ENCODE data around the gene CRBN.
A peak's percentile ranks its signal among the peaks of the same experiment; 100 is the strongest.

The CRBN gene

DNA sequence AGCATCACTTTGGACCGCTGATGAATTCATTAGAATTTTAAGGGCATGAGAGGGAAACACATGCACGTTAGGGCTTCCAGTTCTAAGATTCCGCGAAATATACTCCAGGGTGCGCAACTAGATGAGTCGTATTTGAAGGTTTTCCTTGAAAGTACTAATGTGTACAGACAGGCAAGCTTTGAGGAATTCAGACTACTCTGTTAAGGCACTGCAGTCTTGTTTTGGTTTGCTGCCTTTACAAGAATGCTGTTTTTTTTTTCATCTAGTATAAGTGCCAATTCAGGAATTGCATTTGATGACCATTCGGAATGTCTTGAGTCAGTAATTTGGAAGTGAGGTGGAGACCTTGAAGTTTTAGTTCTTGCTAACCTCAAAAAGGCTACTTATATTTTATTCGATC is 33.7 kb downstream of the CRBN start:
- no peak overlapping the region for H3K27ac ChIP-seq (ENCODE audit: insufficient read depth, low read depth, low read length, poor library complexity, severe bottlenecking)
- no peaks in the 10 kb centered on the region for H3K9me3 ChIP-seq (ENCODE audit: control insufficient read depth, low read length)
- no peaks in the 10 kb centered on the region for H3K4me1 ChIP-seq (ENCODE audit: control insufficient read depth, insufficient read depth, low read length)
- no peak overlapping the region for H3K4me3 ChIP-seq (ENCODE audit: insufficient read depth, low read depth, low read length)
- H3K27me3 ChIP-seq (ENCODE audit: control insufficient read depth, insufficient read depth, low read length, poor library complexity, severe bottlenecking): no peaks in the 10 kb centered on the region
- peaks cover 20% of the 10 kb centered on the region for H3K36me3 ChIP-seq (ENCODE audit: control insufficient read depth, insufficient read depth, low read length)
- WGBS, 2 experiments: 97% methylated on average over 7 to 8 of the region's 8 CpGs

DNA sequence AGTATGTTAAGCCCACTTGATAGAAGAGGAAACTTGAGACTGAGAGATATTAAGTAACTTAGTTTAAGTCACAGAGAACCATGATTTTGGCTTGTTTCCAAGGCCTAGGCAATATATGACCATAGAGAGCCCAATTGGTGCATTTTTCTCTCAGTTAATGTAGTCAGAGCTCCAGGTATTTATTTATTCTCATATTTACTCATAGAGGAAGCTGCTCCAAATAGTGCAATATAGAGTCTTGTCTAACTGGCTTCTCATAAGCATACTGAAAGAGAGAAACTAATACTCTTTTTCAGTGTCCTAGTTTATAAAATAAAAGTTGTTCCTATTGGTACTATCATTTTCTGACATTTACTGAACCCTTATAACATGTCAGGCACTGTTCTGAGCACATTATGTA is 37.6 kb downstream of the CRBN start:
- Histone ChIP-seq H3K4me1 (ENCODE audit: control insufficient read depth, insufficient read depth, low read length) (no peaks in the 10 kb centered on the region), H3K4me3 (ENCODE audit: insufficient read depth, low read depth, low read length) (no peak overlapping the region), H3K36me3 (ENCODE audit: control insufficient read depth, insufficient read depth, low read length) (peaks cover 20% of the 10 kb centered on the region)

DNA sequence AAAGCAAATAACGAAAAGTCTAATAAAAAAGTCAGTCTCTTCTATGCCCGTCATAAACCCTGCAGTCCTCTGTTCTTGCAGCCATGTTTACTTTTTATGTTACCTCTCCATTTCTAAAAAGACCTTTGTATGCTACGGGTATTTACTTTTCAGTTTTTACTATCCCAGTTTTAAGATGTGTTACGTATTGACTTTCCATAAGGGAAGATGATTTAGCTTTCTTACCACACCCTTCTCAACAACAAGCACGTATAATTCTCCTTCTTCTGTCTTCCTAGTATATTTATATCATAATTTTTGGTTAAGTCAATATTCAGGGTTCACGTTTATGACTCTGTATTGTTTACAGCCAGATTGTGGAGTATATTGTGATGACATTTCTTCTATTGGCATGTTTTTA is 42.0 kb downstream of the CRBN start:
- H3K4me3 ChIP-seq (ENCODE audit: insufficient read depth, low read depth, low read length): no peak overlapping the region
- peaks cover 13% of the 10 kb centered on the region for H3K36me3 ChIP-seq (ENCODE audit: control insufficient read depth, insufficient read depth, low read length)
- no peak overlapping the region for H3K27ac ChIP-seq (ENCODE audit: insufficient read depth, low read depth, low read length, poor library complexity, severe bottlenecking)
- no peaks in the 10 kb centered on the region for H3K9me3 ChIP-seq (ENCODE audit: control insufficient read depth, low read length)
- no peaks in the 10 kb centered on the region for H3K4me1 ChIP-seq (ENCODE audit: control insufficient read depth, insufficient read depth, low read length)
- 95 to 97% methylated on average over 2 to 5 of the region's 6 CpGs for whole genome bisulfite sequencing, 2 experiments
- H3K27me3 ChIP-seq (ENCODE audit: control insufficient read depth, insufficient read depth, low read length, poor library complexity, severe bottlenecking): no peaks in the 10 kb centered on the region

More for the DNA sequence above, 37.6 kb downstream of the CRBN start:
- no peaks in the 10 kb centered on the region for H3K27me3 ChIP-seq (ENCODE audit: control insufficient read depth, insufficient read depth, low read length, poor library complexity, severe bottlenecking)
- H3K27ac ChIP-seq (ENCODE audit: insufficient read depth, low read depth, low read length, poor library complexity, severe bottlenecking): no peak overlapping the region
- no peaks in the 10 kb centered on the region for H3K9me3 ChIP-seq (ENCODE audit: control insufficient read depth, low read length)

DNA sequence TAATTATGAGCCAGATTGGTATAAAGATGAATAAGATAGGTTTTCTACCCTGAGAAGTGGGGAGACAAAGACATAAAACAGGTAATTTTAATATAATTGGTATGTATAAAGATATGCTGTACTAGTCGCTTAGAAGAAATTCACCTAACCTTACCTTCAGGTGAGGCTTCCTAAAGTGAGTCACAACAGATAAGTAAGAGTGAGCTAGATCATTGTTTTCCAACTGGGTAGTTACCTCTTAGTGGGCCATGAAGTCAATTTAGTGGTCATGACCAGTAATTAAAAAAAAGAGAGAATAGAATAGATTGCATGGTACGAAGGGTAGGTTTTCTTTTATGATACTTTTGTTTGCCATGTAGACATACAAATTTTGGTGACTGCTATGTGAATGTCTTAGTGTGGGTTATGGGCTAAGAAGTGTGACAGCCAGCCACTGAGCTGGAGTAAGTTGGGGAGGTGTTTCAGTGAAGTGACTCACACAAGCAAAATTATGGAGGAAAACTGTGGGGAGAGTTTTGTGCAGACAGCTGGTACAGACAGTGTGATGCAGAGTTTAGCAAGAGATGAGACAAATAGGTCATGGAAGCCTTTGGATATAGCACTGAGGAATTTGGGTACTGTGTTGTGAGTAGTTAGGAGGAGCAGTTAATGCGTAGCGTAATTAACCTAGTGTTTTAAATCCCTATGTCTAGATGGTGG is 44.6 kb downstream of the CRBN start:
- peaks cover 20% of the 10 kb centered on the region for H3K36me3 ChIP-seq (ENCODE audit: control insufficient read depth, insufficient read depth, low read length)
- no peaks in the 10 kb centered on the region for H3K27me3 ChIP-seq (ENCODE audit: control insufficient read depth, insufficient read depth, low read length, poor library complexity, severe bottlenecking)
- H3K27ac ChIP-seq (ENCODE audit: insufficient read depth, low read depth, low read length, poor library complexity, severe bottlenecking): no peak overlapping the region
- H3K4me1 ChIP-seq (ENCODE audit: control insufficient read depth, insufficient read depth, low read length): no peaks in the 10 kb centered on the region
- WGBS, 2 experiments: 94 to 99% methylated on average over 4 of the region's 4 CpGs
- no peak overlapping the region for H3K4me3 ChIP-seq (ENCODE audit: insufficient read depth, low read depth, low read length)
- H3K9me3 ChIP-seq (ENCODE audit: control insufficient read depth, low read length): no peaks in the 10 kb centered on the region

DNA sequence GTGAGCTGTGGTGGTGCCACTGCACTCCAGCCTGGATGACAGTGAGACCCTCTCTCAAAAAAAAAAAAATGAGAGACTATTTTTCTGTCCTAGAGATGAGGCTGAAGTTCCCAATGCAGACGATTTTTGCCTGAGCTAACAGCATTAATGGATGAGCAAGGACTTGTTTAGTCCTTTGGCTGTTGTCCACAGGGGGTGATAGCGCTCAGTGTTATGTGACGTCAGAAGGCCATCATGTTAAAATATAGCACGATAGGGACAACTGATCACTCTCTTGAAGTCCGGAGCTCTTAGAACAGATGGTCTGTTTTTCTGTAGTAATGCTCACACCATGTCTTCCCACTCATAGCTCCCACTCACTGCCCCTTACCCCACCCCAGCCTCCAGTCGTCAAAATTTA is 46.0 kb downstream of the CRBN start:
- Histone ChIP-seq H3K27me3 (ENCODE audit: control insufficient read depth, insufficient read depth, low read length, poor library complexity, severe bottlenecking) (no peaks in the 10 kb centered on the region), H3K27ac (ENCODE audit: insufficient read depth, low read depth, low read length, poor library complexity, severe bottlenecking) (no peak overlapping the region), H3K4me3 (ENCODE audit: insufficient read depth, low read depth, low read length) (no peak overlapping the region), H3K36me3 (ENCODE audit: control insufficient read depth, insufficient read depth, low read length) (peaks cover 23% of the 10 kb centered on the region), H3K4me1 (ENCODE audit: control insufficient read depth, insufficient read depth, low read length) (no peaks in the 10 kb centered on the region), H3K9me3 (ENCODE audit: control insufficient read depth, low read length) (no peaks in the 10 kb centered on the region)
- 96 to 97% methylated on average over 5 of the region's 6 CpGs for whole genome bisulfite sequencing, 2 experiments

DNA sequence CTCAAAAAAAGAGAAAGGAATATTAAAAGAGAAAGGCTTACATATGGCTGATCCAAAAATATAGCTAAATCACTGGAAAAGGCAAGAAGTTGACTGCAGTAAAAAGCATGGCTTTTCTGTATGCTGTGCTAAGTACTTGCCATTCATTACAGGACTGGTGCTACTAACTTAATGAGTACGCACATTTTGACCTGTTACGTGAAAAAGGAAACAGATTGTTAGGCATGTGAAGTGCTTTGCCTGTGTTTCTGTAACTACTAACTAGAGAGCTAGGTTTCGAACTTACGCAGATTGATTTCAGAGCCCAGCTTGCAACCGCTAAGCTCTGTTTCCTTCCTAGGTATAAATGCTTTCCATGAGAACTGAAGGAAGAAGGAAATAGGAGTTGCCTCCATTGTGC is 49.9 kb downstream of the CRBN start:
- H3K4me3 ChIP-seq (ENCODE audit: insufficient read depth, low read depth, low read length): no peak overlapping the region
- H3K9me3 ChIP-seq (ENCODE audit: control insufficient read depth, low read length): no peaks in the 10 kb centered on the region
- WGBS, 2 experiments: 75 to 77% methylated on average over 5 of the region's 5 CpGs
- H3K36me3 ChIP-seq (ENCODE audit: control insufficient read depth, insufficient read depth, low read length): peaks cover 21% of the 10 kb centered on the region
- no peaks in the 10 kb centered on the region for H3K4me1 ChIP-seq (ENCODE audit: control insufficient read depth, insufficient read depth, low read length)
- H3K27ac ChIP-seq (ENCODE audit: insufficient read depth, low read depth, low read length, poor library complexity, severe bottlenecking): no peak overlapping the region
- H3K27me3 ChIP-seq (ENCODE audit: control insufficient read depth, insufficient read depth, low read length, poor library complexity, severe bottlenecking): no peaks in the 10 kb centered on the region

DNA sequence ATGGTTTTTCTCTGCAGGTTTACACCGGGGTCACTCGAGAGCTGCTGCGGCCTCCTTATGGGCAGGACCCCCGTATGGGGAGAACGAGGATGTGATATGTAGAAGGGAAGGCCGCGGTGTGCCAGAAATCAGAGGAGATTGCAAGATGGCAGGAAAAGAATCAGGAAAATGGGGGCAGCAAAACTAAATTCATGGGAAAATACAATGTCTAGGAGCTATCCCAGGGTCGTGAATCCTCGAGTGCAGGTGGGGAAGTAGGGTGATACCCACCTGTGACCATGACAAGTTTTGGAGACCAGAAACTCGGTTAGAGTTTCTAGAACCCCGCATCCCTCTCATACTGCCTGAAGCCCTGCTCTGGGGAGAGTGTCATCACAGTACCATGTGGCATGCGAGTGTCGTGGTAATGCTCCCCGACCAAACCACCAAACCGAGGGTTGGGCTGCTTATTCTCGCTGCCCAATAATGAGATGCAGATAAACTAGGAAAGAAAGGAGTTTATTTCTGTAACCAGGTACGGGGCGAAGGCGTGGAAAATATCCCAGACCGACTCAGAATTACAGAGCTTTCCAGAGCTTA is 52.0 kb downstream of the CRBN start:
- peak overlapping the region; percentile 4 for H3K27ac ChIP-seq (ENCODE audit: insufficient read depth, low read depth, low read length, poor library complexity, severe bottlenecking)
- H3K4me1 ChIP-seq (ENCODE audit: control insufficient read depth, insufficient read depth, low read length): no peaks in the 10 kb centered on the region
- H3K36me3 ChIP-seq (ENCODE audit: control insufficient read depth, insufficient read depth, low read length): peaks cover 21% of the 10 kb centered on the region
- H3K9me3 ChIP-seq (ENCODE audit: control insufficient read depth, low read length): no peaks in the 10 kb centered on the region
- H3K4me3 ChIP-seq (ENCODE audit: insufficient read depth, low read depth, low read length): peak overlapping the region; percentile 88
- no peaks in the 10 kb centered on the region for H3K27me3 ChIP-seq (ENCODE audit: control insufficient read depth, insufficient read depth, low read length, poor library complexity, severe bottlenecking)
- WGBS, 2 experiments: 35 to 38% methylated on average over 20 of the region's 20 CpGs

DNA sequence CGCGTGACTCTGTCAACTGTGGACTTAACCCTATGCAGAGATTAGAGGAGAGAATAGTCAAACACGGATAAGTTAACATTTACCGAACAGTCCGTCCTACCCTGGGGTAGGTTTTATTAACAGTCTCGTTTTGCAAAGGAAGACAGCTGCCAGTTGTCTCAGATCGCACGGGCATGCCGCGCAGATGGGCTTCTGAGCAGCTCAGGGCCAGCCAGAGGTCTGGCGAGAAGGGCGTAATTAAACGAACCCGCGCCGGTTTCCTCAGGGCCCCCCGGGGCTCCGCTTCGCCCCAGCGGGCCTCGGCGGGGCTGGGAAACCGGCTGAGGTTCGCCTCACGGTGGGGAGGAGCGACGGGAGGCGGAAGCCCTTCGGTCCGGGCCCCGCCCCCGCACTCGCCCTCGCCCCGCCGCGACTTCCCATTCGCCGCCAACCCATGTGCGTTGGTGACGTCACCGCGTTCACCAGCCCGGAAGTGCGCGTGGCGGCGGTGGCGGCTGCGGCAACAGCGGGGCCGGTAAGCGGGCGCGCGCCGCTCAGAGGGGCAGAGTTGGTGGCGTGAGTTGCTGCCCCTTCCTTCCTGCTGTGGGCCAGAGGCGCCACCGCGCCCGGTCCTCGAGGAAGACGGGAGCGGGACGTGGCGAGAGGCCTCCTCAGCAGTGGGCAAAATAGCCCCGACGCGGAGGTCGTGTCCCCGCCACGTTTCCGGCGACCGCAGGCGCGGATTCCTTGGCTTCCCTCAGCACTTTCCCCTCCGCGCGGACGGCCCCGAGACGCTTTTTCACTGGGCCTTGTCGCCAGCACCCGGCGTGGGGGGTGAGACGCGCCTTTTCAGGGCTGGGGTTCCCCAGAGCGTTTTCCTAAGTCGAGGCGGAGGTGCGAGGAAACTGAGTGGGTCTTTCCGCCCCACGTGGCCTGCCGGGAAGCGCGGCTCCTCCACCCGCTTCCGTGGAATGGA is 52.7 kb downstream of the CRBN start, which contains the start of gene TRNT1:
Gene TRNT1, plus strand, starts transcription at position 464 of the 955 bp plus-strand sequence. CDS start 2,101 bp downstream, outside the sequence.
- no peaks in the 10 kb centered on the region for H3K27me3 ChIP-seq (ENCODE audit: control insufficient read depth, insufficient read depth, low read length, poor library complexity, severe bottlenecking)
- peaks cover 21% of the 10 kb centered on the region for H3K36me3 ChIP-seq (ENCODE audit: control insufficient read depth, insufficient read depth, low read length)
- 2% methylated on average over 100 of the region's 100 CpGs for WGBS, 2 experiments
- no peaks in the 10 kb centered on the region for H3K4me1 ChIP-seq (ENCODE audit: control insufficient read depth, insufficient read depth, low read length)
- no peaks in the 10 kb centered on the region for H3K9me3 ChIP-seq (ENCODE audit: control insufficient read depth, low read length)
- peak within 1 kb of the TSS; percentile 70 for H3K27ac ChIP-seq (ENCODE audit: insufficient read depth, low read depth, low read length, poor library complexity, severe bottlenecking)
- peak within 1 kb of the TSS; percentile 88 for H3K4me3 ChIP-seq (ENCODE audit: insufficient read depth, low read depth, low read length)

DNA sequence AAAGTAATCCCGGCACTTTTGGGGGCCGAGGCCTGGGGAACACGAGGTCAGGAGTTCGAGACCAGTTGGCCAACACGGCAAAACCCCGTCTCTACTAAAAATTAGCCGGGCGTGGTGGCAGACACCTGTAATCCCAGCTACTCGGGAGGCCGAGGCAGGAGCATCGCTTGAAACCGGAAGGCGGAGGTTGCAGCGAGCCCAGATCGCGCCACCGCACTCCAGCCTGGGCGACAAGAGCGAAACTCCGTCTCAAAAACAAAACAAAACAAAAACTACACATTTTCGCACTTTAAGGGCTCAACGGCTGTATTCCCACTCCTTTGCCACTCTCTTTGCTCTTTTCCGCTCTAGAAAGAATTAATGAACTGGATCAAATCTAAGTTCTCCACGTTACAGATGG is 53.5 kb downstream of the CRBN start:
- no peak overlapping the region for H3K27ac ChIP-seq (ENCODE audit: insufficient read depth, low read depth, low read length, poor library complexity, severe bottlenecking)
- H3K36me3 ChIP-seq (ENCODE audit: control insufficient read depth, insufficient read depth, low read length): peaks cover 17% of the 10 kb centered on the region
- WGBS, 2 experiments: 93% methylated on average over 24 of the region's 24 CpGs

DNA sequence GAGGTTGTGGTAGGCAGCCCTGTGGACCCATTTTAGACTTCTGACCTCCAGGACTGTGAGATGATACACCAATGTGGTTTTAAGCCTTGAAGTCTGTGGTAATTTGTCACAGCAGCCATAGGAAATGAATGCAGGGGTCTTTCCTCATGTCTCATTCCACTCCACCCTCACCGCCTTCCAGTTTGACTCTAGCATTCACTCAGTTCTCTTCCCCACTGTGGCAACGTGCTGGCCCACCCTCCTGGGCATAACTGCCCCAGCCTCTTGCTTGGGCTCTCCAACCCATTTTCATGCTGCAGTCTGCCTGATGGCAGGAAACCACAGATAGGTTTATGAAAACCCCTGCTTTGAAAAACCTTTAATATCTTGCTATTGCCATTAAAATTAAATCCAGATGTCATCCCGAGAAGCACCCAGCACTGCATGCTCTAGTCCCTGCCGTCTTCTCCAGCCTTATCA is 60.1 kb downstream of the CRBN start:
- Histone ChIP-seq H3K36me3 (ENCODE audit: control insufficient read depth, insufficient read depth, low read length) (no peaks in the 10 kb centered on the region), H3K9me3 (ENCODE audit: control insufficient read depth, low read length) (no peaks in the 10 kb centered on the region), H3K4me3 (ENCODE audit: insufficient read depth, low read depth, low read length) (no peak overlapping the region), H3K27me3 (ENCODE audit: control insufficient read depth, insufficient read depth, low read length, poor library complexity, severe bottlenecking) (no peaks in the 10 kb centered on the region), H3K4me1 (ENCODE audit: control insufficient read depth, insufficient read depth, low read length) (no peaks in the 10 kb centered on the region), H3K27ac (ENCODE audit: insufficient read depth, low read depth, low read length, poor library complexity, severe bottlenecking) (no peak overlapping the region)
- WGBS, 2 experiments: 82 to 86% methylated on average over 4 of the region's 4 CpGs

More for the DNA sequence above, 53.5 kb downstream of the CRBN start:
- Histone ChIP-seq H3K9me3 (ENCODE audit: control insufficient read depth, low read length) (no peaks in the 10 kb centered on the region), H3K4me3 (ENCODE audit: insufficient read depth, low read depth, low read length) (peak overlapping the region; percentile 88), H3K4me1 (ENCODE audit: control insufficient read depth, insufficient read depth, low read length) (no peaks in the 10 kb centered on the region), H3K27me3 (ENCODE audit: control insufficient read depth, insufficient read depth, low read length, poor library complexity, severe bottlenecking) (no peaks in the 10 kb centered on the region)

All from ectodermal cell (in vitro differentiated cells).